ENCODE results near the gene SREBF2. TPM values are rescaled to one million over a fixed set of nuclear protein-coding genes. Genes with fewer than 3 reads are reported as not detected.
"Not testable (repeated sequence)": the region's sequence is repeated elsewhere in the genome, so short reads cannot be mapped to it uniquely, and the experiment has no call there.

Gene SREBF2
- total and polyA plus RNA-seq, 2 donors (not counting 3 experiments of a cell fraction or from before 2014, with no cell fraction given): 101 to 136 TPM

DNA sequence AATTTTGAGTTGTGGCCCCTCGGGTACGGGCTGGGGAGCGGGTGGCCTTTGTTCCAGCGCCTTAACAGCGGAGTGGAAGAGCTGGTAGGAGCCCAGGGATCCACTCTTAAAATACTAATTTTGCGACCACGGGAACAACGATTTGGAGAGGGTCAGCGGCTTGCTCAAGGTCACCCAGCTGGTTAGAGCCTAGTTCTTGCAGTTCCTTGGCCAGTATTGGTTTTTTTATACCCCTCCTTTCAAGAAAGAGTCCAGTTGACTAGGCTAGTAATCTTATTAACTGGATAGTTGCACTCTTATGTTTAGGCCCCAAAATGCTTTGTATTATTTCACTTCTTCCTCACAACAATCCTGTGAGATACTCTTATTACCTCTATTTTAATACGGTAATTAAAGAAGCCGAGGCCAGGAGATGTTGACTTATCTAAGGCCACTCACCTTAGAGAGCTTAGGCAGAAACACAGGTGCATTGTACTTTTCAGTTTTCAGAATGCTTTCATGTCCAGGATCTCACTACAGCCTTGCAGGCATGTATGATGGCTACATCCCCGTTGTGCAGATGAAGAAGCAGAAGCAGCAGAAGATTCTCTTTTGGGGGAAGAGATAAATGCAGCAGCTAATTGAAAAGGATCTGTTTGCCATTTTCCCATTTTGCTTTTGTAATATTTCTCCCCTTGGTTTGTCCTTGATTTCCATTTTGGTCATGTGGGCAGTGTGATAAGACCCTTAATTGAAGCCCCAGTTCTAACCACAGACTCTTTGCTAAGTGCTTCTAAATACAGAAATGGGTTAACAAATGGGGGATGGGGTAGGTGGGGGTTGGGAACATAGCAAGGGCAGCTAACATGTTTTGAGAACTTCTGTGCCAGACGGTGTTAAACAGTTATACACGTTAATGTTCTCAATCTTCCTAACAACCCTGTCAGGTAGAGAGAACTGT, 1.4 kb downstream of the SREBF2 start:
- H3K9ac ChIP-seq (replicated peaks; ENCODE audit: extremely low read depth, insufficient read depth, low read length): peak overlapping the region; percentile 77
- CTCF ChIA-PET: interaction anchor here (1.3 to 1.9 kb wide), 3 partner anchors 12 to 137 kb away, joined by 3 to 8 read pairs (median 5); no protein-coding TSS in a partner anchor
- BruUV-seq (replicated peaks): TSS peak; percentile 63
- H3K27me3 ChIP-seq (ENCODE audit: control insufficient read depth in 2 of 2, insufficient read depth in 2 of 2, low read length in 2 of 2): no peaks in the 10 kb centered on the region
- DNase-seq (ENCODE audit: low read depth, low spot score): peak; percentile 15
- H3K9me3 ChIP-seq (replicated peaks; ENCODE audit: control insufficient read depth, insufficient read depth, low read length): no peaks in the 10 kb centered on the region
- no peaks in the 10 kb centered on the region for H4K20me1 ChIP-seq (replicated peaks; ENCODE audit: control insufficient read depth, extremely low read depth, insufficient read depth, low read length)
- peak overlapping the region; percentile 97 for H3K4me2 ChIP-seq (ENCODE audit: insufficient read depth, low read length)
- POLR2A ChIA-PET: no interaction called here
- peaks cover 3 to 8% of the 10 kb centered on the region in 2 experiments for H3K36me3 ChIP-seq (ENCODE audit: control insufficient read depth in 2 of 2, extremely low read depth in 1 of 2, insufficient read depth in 2 of 2, low read length in 2 of 2)
- H3K79me2 ChIP-seq (ENCODE audit: control insufficient read depth, insufficient read depth, low read length): peaks cover 54% of the 10 kb centered on the region
- peak; percentile 66 for FAIRE-seq
- dilution Hi-C loops (cut with MboI; ENCODE audit: extremely low pct_ligation_motif_present, low sequenced_read_pairs): no loop called here
- peak overlapping the region; percentile 56 for H3K27ac ChIP-seq (ENCODE audit: insufficient read depth, low read depth, low read length)
- TF ChIP-seq MAX (IDR thresholded peaks at IDR 0.05; ENCODE audit: insufficient read depth, insufficient read length) (no peak), POLR2AphosphoS5 (IDR thresholded peaks at IDR 0.05; ENCODE audit: insufficient read depth, low read depth, low read length) (no peak), MYC (IDR thresholded peaks at IDR 0.05; ENCODE audit: low read depth, low read length) (no peak), GATA2 (IDR thresholded peaks at IDR 0.05; ENCODE audit: insufficient read depth, insufficient read length, low read depth, low read length) (no peak), EZH2 (IDR thresholded peaks at IDR 0.05; ENCODE audit: borderline replicate concordance, low read depth, low read length, severe bottlenecking) (no peak), POLR2A (IDR thresholded peaks at IDR 0.05; ENCODE audit: low read depth, low read length) (no peak), CTCF (IDR thresholded peaks at IDR 0.05; ENCODE audit: extremely low read depth in 1 of 2, insufficient read depth in 1 of 2, low read depth in 1 of 2, low read length in 2 of 2) (no peak), JUN (IDR thresholded peaks at IDR 0.05; ENCODE audit: borderline replicate concordance, insufficient read depth, insufficient read length, low read depth) (no peak), FOS (IDR thresholded peaks at IDR 0.05; ENCODE audit: borderline replicate concordance, insufficient read depth, low read length) (no peak)
- intact Hi-C loops (cut with micrococcal nuclease): no loop called here
- H2AFZ ChIP-seq (ENCODE audit: low read depth, low read length): no peak overlapping the region
- H3K9me1 ChIP-seq (replicated peaks; ENCODE audit: control insufficient read depth, extremely low read depth, insufficient read depth, low read length): no peaks in the 10 kb centered on the region
- H3K4me1 ChIP-seq (ENCODE audit: control insufficient read depth, extremely low read depth, insufficient read depth, low read length): peaks cover 16% of the 10 kb centered on the region
- H3K4me3 ChIP-seq (replicated peaks in 1 of 3; ENCODE audit: insufficient read depth in 1 of 3, low read depth in 1 of 3, low read length in 3 of 3): peak overlapping the region; percentile 59 to 81 (median 75)

- H4K20me1 ChIP-seq (replicated peaks; ENCODE audit: control insufficient read depth, extremely low read depth, insufficient read depth, low read length); DNase-seq (ENCODE audit: low read depth, low spot score); BruUV-seq (replicated peaks); POLR2A ChIA-PET; H3K27ac ChIP-seq (ENCODE audit: insufficient read depth, low read depth, low read length); CTCF ChIA-PET; H3K9ac ChIP-seq (replicated peaks; ENCODE audit: extremely low read depth, insufficient read depth, low read length); dilution Hi-C loops (cut with MboI; ENCODE audit: extremely low pct_ligation_motif_present, low sequenced_read_pairs); intact Hi-C loops (cut with micrococcal nuclease); H3K36me3 ChIP-seq (ENCODE audit: control insufficient read depth in 2 of 2, extremely low read depth in 1 of 2, insufficient read depth in 2 of 2, low read length in 2 of 2); H3K27me3 ChIP-seq (ENCODE audit: control insufficient read depth in 2 of 2, insufficient read depth in 2 of 2, low read length in 2 of 2); H3K9me3 ChIP-seq (replicated peaks; ENCODE audit: control insufficient read depth, insufficient read depth, low read length); FAIRE-seq; H3K9me1 ChIP-seq (replicated peaks; ENCODE audit: control insufficient read depth, extremely low read depth, insufficient read depth, low read length); H3K4me3 ChIP-seq (replicated peaks in 1 of 3; ENCODE audit: insufficient read depth in 1 of 3, low read depth in 1 of 3, low read length in 3 of 3); H3K4me2 ChIP-seq (ENCODE audit: insufficient read depth, low read length); H2AFZ ChIP-seq (ENCODE audit: low read depth, low read length): not testable (repeated sequence)
- peaks cover 16% of the 10 kb centered on the region for H3K4me1 ChIP-seq (ENCODE audit: control insufficient read depth, extremely low read depth, insufficient read depth, low read length)
- peaks cover 63% of the 10 kb centered on the region for H3K79me2 ChIP-seq (ENCODE audit: control insufficient read depth, insufficient read depth, low read length)
Measured at GRCh38 chr22:41835462-41835861, 2.6 kb downstream of the SREBF2 start.

Data from endothelial cell of umbilical vein (primary cell).